HG03095 (cell line): Measurements from ENCODE around the gene CYBB.
A peak's percentile ranks its signal among the peaks of the same experiment; 100 is the strongest.

ENCODE experiments used
- ATAC-seq: cut with Tn5 transposase; IDR thresholded peaks from one replicate; pipeline ENCODE4 v1.9.1; 2021; ENCODE audit warnings: moderate library complexity; ENCODE audit not compliant: unreplicated experiment

Gene CYBB

GRCh38 chrX:37830371-37830770 lies 50.5 kb downstream of the CYBB start:
- no peak for ATAC-seq

GRCh38 chrX:37834937-37835336 lies 55.1 kb downstream of the CYBB start:
- ATAC-seq, result no peak

DNA sequence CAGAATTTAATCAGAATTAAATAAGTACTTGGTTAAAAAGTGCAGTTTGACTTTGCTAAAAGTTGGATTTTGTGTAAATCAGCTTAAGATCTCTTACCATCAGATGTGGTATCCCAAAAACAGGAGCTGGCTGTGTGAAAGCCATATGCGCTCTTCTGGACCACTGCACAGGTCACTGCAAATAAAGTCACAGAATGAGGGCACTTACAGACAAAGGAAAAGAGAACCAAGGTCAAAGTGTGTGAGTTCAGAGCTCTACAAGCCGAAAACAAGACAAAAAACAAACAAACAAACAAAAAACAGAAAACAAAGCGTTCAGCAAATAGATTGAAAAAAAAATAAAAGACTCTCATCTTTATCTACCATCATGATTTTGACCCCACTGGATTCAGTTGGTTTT lies 61.1 kb downstream of the CYBB start:
- ATAC-seq, result no peak

DNA sequence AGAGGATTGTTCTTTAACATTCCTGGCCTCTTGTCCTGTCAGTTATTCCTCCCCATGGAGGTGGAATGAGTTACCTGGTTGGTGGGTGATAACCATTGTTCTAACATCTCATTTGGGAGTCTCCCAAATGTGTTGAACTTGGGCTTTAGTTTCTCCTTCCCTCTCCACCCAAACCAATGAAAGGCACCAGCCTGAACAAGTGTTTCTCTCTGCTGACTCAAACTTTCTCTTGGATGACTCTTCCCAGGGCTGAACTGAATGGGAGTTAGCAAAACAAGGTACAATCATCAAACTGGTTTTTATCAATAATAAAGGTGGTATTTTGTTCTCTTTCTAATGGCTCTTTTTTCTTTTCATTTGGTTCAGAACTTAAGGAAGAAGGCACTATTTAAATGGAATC lies 64.8 kb downstream of the CYBB start:
- no peak for ATAC-seq

DNA sequence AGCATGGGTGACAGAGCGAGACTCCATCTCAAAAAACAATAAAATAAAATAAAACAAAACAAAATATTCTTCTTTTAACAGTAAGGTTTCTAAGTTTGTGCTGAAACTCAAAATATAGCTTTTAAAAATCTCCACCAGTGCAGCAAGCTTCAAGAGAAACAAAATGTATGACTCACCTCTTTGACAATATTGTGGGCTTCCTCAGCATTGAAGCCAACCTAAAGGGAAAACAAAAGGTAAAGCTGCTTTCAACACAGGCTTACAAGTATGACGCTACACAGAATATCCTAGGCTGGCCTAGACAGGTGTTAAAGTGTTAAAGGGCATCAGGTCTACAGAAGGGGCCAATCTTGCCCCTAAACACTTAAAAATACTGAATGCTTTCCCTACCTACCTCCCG lies 66.3 kb downstream of the CYBB start:
- no peak for ATAC-seq

GRCh38 chrX:37846558-37846933 lies 66.7 kb downstream of the CYBB start:
- no peak for ATAC-seq

- peak; percentile 100 for ATAC-seq
Observed at GRCh38 chrX:37846934-37847732, 67.3 kb downstream of the CYBB start, which contains the start of gene DYNLT3. DYNLT3 (minus strand) TSS chrX:37847571; CDS start chrX:37847510, 61 bp downstream.

GRCh38 chrX:37847733-37848197 lies 67.9 kb downstream of the CYBB start:
- ATAC-seq, result no peak

- ATAC-seq, result no peak
Observed at GRCh38 chrX:37854148-37854547, 74.3 kb downstream of the CYBB start.

DNA sequence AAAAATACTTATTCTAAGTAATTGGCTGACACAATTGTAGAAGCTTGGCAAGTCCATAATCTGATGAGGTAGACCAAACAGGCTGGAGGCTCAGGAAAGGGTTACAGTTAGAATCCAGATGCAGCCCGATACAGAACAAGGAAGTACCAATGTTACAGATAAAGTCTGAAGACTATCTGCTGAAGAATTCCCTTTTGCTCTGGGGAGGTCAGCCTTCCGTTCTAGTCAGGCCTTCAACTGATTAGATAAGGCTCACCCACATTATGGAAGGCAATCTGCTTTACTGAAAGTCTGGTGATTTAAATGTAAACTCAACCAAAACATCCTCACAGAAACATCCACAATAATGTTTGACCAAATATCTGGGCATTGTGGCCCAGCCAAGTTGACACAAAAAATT lies 74.9 kb downstream of the CYBB start:
- no peak for ATAC-seq

- no peak for ATAC-seq
Observed at GRCh38 chrX:37860721-37861120, 80.9 kb downstream of the CYBB start.

GRCh38 chrX:37862851-37863250 lies 83.0 kb downstream of the CYBB start:
- ATAC-seq, result no peak
